Right cardiac atrium (tissue), 5 donors: ENCODE results near the gene GRK1. TPM values are rescaled to one million over a fixed set of nuclear protein-coding genes. Genes with fewer than 3 reads are reported as not detected.
"Not testable (repeated sequence)": the region's sequence is repeated elsewhere in the genome, so short reads cannot be mapped to it uniquely, and the experiment has no call there.

Source experiments
- ATAC-seq, 2 donors: fragments of 200-7000 bp; cut with Tn5 transposase; one replicate each; pipeline versions ENCODE4 v1.8.0 to v1.9.1; 2020; ENCODE audit warnings: moderate library complexity in 2 of 2, mild to moderate bottlenecking in 1 of 2
- DNase-seq, 3 donors: peaks; one replicate each; pipeline ENCODE4 v3.0.0-alpha.2; 2020
- H3K27ac ChIP-seq: one replicate; pipeline ENCODE4 v1.5.1; 2013; ENCODE audit warnings: mild to moderate bottlenecking, low read length, control low read depth, moderate library complexity
- H3K27me3 ChIP-seq: one replicate; pipeline ENCODE4 v1.6.1; 2013; ENCODE audit not compliant: control insufficient read depth, insufficient read depth
- H3K4me1 ChIP-seq: one replicate; pipeline ENCODE4 v1.6.1; 2013; ENCODE audit warnings: low read length; ENCODE audit not compliant: control insufficient read depth, insufficient read depth
- H3K4me3 ChIP-seq: one replicate; pipeline ENCODE4 v1.5.1; 2013; ENCODE audit warnings: low read length, control low read depth
- H3K9me3 ChIP-seq: one replicate; pipeline ENCODE4 v1.6.1; 2013; ENCODE audit warnings: low read length; ENCODE audit not compliant: control insufficient read depth
- WGBS: extraction: QIAGEN DNeasy Blood & Tissue Kit; methylation state at CpG from one replicate; pipeline ENCODE4 v1.1.7; 2013; 5-methylcytosine and 5-hydroxymethylcytosine counted together
- intact Hi-C, 4 donors: fragments of 100-400 bp; cut with DNase I; formaldehyde crosslinking; loops; one replicate each; pipeline versions ENCODE4 v1.11.0 to v1.14.0; 2022 to 2023
- polyA plus RNA-seq: library from polyadenylated mRNA; stranded (reverse); fragments of 200-250 nt; gene quantifications from one replicate; pipeline ENCODE4 v1.2.3, GENCODE V29; 2013
- total RNA-seq, 4 donors: library from RNA; stranded (reverse); fragmentation: NEBNext Ultra II Directional; extraction: Animal tissue kit (Norgen Biotek cat#: 25700); gene quantifications; one replicate each; pipeline ENCODE4 v1.2.1, GENCODE V29; 2021
- donor health status: healthy with polysubstance abuse.
- donor health status: DM: no; HTN: yes; CAD: no.
- donor health status: DM: no; HTN: no; CAD: no.
- donor health status: DM: no; HTN: yes; CAD: no; lungs with severe emphysema.
- donor health status: DM: yes; HTN: yes; CAD: no.

GRK1 gene
- total and polyA plus RNA-seq, 5 donors, result 0.24 to 0.66 (median 0.43) TPM; not detected in 2

DNA sequence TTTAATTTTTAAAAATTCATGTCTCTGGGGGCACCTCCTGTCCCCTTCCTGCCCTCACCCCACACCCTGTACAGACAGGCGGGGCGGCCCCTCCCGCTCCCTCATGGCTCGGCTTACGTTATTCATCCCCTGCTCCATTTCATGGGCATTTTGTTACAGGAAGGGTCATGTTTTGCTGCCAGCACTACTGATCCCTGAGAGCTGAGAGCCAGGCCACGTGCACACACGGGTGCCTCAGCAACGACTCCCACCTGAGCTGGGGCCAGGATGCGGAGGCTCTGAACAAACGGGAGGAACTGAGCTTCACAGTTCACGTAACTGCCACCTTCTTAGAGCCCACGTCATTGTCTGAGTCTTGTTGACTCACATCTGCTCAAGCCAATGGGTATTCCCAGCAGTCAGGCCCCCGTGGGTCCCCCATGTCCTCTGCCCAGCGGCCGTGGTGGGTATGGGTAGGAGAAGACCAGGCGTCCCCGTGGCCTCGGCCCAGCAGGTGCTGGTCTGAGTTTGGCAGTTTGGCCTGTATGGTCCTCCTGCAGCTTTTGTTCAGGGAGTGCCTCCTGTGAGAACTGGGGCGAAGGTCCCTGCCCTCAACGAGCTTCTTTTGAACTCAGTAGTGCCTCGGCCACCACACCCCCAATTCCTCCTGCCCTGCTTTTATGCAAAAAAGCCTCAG lies 75.6 kb downstream of the GRK1 start:
- DNase-seq, result peak in 1 of 3 donors; percentile 39
- no peak overlapping the region for H3K4me3 ChIP-seq
- WGBS, result 79% methylated on average over 21 of the region's 21 CpGs
- no peaks in the 10 kb centered on the region for H3K4me1 ChIP-seq
- no peaks in the 10 kb centered on the region for H3K27me3 ChIP-seq
- no peak for ATAC-seq
- no peak overlapping the region for H3K27ac ChIP-seq
- H3K9me3 ChIP-seq, result no peaks in the 10 kb centered on the region
- intact Hi-C loops, result no loop called here

DNA sequence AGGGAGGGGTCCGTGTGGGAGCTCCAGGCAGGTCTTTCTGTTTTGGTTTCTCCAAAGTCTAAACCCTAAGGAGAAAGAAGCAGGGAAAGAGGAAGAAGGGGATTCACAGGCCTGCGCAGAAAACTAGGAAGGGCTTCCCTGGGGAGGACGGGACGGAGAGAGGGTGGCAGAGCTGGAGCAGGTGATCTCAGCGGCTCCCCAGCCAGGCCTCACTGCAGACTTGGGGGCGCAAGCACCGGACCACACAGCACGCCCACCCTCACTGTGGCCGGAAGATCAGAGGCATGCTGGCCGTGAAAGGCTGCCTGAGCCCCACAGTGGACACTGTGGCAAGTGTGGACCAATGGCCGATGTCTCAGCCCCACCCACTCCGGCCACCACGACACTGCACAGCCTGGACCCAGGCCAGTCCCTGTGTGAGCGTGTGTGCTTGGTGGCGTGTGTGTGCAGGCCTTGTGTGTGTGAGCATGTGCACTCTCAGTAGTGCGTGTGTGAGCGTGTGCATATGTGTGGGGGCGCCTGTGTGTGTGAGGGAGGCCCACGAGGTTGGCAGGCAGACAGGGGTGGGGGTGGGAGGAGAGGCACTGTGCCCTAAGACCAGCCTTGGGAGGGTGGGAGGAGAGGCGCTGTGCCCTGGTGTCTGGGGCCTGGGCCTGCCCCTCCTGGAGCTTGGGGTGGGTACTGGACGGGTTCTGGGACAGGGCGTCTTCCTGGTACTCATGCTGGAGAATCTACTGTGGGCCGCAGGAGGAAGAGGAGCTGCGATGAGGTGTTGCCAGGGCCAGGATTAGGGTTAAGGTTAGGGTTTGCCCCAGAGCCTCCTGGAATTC lies 76.6 kb downstream of the GRK1 start:
- intact Hi-C loops, result no loop called here
- Histone ChIP-seq H3K27ac (no peak overlapping the region), H3K4me1 (no peaks in the 10 kb centered on the region), H3K4me3 (no peak overlapping the region), H3K9me3 (no peaks in the 10 kb centered on the region), H3K27me3 (no peaks in the 10 kb centered on the region)
- ATAC-seq (no peak), DNase-seq (peak in 1 of 3 donors; percentile 40)
- 90% methylated on average over 24 of the region's 24 CpGs for WGBS

DNA sequence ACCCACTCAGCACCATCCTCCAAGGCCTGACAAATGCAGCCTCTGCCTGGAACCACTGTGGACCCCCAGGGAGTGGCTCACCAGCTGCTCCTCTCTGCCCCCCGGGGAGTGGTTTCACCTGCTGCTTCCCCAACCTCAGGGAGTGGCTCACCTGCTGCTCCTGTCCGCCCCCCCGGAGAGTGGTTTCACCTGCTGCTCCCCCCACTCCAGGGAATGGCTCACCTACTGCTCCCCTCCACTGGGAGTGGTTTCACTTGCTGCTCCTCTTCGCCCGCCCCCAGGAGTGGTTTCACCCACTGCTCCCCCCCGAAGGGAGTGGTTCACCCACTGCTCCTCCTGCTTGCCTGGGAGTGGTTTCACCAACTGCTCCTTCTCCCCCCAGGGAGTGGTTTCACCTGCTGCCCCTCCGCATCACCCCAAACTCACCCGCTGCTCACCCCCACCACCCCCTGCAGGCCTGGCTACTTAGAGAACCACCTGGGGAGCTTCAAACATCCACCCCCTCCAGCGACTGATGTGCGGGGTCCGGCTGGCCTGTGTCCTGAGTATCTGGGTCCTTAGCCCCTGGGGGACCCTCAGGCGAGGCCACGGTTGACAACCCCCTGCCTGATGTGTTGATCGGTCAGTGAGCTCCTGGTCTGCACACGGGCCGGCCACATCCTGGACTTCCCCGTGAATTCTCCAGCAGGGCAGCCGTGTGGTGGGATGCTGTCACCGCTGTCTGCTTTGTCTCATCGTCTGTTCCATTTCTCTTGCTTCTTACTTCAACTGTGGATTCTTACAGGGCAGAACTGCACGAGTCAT lies 77.4 kb downstream of the GRK1 start:
- Histone ChIP-seq H3K27me3 (no peaks in the 10 kb centered on the region), H3K27ac (no peak overlapping the region), H3K9me3 (no peaks in the 10 kb centered on the region), H3K4me3 (no peak overlapping the region), H3K4me1 (no peaks in the 10 kb centered on the region)
- intact Hi-C loops, result no loop called here
- no peak for ATAC-seq
- WGBS, result 82% methylated on average over 21 of the region's 21 CpGs
- DNase-seq, result peak in 1 of 3 donors; percentile 35

DNA sequence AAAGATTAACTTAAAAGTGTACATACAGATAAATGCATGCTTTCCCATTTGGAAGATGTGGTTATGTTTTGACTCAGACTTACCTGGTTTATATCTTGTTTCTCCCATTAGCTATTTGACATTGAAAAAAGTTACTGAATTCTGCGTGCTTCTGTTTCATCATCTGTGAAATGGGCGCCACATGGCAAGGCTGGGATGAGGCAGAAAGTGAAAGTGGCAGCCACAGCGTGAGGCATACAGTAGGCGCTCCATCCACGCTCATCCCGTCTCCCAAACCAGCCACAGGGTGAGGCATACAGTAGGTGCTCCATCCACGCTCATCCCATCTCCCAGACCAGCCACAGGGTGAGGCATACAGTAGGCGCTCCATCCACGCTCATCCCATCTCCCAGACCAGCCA lies 78.0 kb downstream of the GRK1 start:
- no peaks in the 10 kb centered on the region for H3K9me3 ChIP-seq
- DNase-seq (no peak), ATAC-seq (no peak)
- intact Hi-C loops, result no loop called here
- H3K4me3 ChIP-seq, result no peak overlapping the region
- WGBS, result 94% methylated on average over 8 of the region's 9 CpGs
- H3K27ac ChIP-seq, result no peak overlapping the region
- no peaks in the 10 kb centered on the region for H3K4me1 ChIP-seq
- H3K27me3 ChIP-seq, result no peaks in the 10 kb centered on the region

DNA sequence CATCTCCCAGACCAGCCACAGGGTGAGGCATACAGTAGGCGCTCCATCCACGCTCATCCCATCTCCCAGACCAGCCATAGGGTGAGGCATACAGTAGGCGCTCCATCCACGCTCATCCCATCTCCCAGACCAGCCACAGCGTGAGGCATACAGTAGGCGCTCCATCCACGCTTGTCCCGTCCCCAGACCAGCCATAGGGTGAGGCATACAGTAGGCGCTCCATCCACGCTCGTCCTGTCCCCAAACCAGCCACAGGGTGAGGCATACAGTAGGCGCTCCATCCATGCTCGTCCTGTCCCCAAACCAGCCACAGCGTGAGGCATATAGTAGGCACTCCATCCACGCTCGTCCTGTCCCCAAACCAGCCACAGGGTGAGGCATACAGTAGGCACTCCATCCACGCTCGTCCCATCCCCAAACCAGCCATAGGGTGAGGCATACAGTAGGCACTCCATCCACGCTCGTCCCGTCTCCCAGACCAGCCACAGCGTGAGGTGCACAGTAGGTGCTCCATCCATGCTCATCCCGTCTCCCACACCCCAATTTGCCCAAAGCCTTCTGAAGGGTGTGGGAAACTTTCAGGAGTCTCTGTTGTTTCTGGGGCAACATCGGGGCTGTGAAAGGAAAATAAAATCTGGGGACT lies 78.6 kb downstream of the GRK1 start:
- H3K9me3 ChIP-seq, H3K27me3 ChIP-seq, ATAC-seq, H3K4me3 ChIP-seq, intact Hi-C loops, DNase-seq, H3K27ac ChIP-seq, H3K4me1 ChIP-seq: not testable (repeated sequence)
- 94% methylated on average over 24 of the region's 24 CpGs for WGBS

DNA sequence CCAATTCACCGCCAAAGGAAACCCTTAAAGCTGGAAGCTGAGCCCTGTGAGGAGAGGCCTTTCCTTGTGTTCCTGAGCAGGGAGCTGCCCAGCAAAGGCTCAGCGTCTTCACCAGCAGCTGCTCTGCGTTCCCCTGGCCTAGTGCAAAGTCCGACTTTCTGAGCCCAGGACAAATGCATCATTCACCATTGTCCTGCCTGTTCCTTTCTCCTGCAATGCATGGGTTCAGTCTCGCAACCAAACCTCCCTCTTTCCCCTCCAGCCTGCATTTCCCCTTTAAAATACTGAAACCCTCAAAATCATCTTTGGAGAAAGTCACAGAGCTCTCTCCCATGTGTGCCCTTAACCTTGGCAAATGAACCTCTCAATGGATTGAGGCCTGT lies 79.1 kb downstream of the GRK1 start:
- 75% methylated on average over 5 of the region's 5 CpGs for WGBS

DNA sequence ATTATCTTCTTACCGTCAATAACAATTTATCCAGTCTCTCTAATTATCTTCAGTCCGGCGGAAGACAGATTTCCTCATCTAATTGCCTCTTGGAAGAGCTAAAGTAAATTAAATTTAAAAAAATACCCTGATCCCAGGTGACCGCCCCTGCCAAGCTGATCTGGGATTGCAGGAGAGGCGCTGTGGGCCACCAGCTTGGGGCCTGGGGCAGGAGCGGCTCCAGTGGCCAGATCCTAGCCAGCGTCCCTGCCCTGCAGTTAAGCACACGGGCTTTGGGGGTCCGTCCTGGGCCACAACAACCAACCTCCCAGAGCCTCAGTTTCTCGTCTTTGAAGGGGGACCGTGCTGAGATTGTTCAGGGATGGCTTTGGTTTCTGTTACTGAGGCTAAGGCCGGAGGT lies 79.7 kb downstream of the GRK1 start:
- ATAC-seq (no peak), DNase-seq (no peak)
- Histone ChIP-seq H3K9me3 (no peaks in the 10 kb centered on the region), H3K4me1 (no peaks in the 10 kb centered on the region), H3K27me3 (no peaks in the 10 kb centered on the region), H3K4me3 (no peak overlapping the region), H3K27ac (no peak overlapping the region)
- whole genome bisulfite sequencing, result 87% methylated on average over 12 of the region's 12 CpGs
- intact Hi-C loops, result no loop called here

More for the DNA sequence above, 79.1 kb downstream of the GRK1 start:
- ATAC-seq, result no peak
- no peak overlapping the region for H3K4me3 ChIP-seq
- no peaks in the 10 kb centered on the region for H3K27me3 ChIP-seq
- H3K4me1 ChIP-seq, result no peaks in the 10 kb centered on the region
- no peak overlapping the region for H3K27ac ChIP-seq
- intact Hi-C loops, result no loop called here
- H3K9me3 ChIP-seq, result no peaks in the 10 kb centered on the region
- no peak for DNase-seq

DNA sequence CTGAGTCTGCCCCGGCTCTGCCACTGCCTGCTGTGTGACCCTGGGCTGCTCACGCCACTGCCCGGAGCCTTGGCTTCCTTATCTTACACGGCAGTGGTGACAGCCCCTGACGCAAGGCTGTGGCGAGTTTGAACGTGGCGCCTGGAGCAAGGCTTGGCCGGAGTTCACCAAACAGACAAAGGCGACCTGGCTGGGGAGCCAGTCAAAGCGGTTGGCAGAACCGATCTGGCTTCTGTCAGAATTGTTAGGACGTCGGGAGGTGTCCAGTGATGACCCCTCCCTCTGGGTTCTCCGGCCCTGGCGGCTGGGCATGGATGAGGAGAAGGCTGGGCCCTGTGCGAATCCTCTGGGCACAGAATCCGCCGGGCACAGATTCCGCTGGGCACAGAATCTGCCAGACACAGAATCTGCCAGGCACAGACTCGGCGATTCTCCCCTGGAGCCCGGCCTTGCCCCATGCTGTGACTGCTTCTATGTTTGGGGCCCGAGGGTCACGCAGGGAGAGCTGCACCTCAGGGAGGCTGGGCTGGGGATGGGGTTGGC lies 80.3 kb downstream of the GRK1 start:
- H3K27ac ChIP-seq, result peak overlapping the region; percentile 74
- DNase-seq (peak; percentile 43 to 83 (median 65)), ATAC-seq (peak; percentile 69 to 76)
- intact Hi-C loops, result no loop called here
- no peak overlapping the region for H3K4me3 ChIP-seq
- H3K27me3 ChIP-seq, result no peaks in the 10 kb centered on the region
- no peaks in the 10 kb centered on the region for H3K4me1 ChIP-seq
- no peaks in the 10 kb centered on the region for H3K9me3 ChIP-seq
- 59% methylated on average over 25 of the region's 25 CpGs for WGBS

DNA sequence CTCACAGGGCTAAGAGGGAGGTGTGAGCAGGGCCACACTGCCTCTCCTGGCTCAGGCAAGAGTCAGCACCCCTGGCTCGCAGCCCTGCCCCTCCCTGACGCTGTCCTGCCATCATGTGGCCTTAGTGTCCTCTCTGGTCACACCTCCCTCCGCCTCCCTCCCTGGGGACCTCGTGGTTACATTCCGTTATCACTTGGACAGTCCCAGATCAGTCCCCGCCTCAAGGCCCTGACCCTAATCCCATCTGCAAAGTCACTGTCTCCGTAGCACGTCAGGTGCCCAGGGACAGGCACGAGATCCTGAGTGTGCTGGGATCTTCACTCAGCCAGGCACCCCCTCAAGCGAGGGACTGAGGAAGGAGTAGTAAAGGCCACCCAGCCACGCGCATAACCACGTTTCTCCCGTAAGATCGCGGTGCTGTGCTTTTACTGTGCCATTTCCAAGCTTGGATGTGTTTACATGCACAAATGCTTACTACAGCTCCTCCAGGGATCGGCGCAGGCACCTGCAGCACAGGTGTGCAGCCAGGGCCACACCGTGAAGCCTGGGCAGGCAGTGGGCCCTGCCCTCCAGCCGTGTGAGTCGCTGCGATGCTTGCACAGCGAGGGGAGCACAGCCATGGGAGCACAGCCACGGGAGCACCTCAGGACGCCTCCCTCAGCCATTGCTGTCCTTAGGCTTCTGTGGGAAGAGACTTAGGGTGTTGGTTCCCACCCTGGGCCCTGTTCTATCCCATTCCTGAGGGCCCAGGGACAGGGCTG lies 81.3 kb downstream of the GRK1 start:
- no peaks in the 10 kb centered on the region for H3K27me3 ChIP-seq
- H3K4me3 ChIP-seq, result no peak overlapping the region
- ATAC-seq (peak; percentile 84 to 90), DNase-seq (peak; percentile 67 to 91 (median 89))
- 72% methylated on average over 25 of the region's 25 CpGs for WGBS
- intact Hi-C loops, result no loop called here
- H3K9me3 ChIP-seq, result no peaks in the 10 kb centered on the region
- no peaks in the 10 kb centered on the region for H3K4me1 ChIP-seq
- peak overlapping the region; percentile 74 for H3K27ac ChIP-seq

DNA sequence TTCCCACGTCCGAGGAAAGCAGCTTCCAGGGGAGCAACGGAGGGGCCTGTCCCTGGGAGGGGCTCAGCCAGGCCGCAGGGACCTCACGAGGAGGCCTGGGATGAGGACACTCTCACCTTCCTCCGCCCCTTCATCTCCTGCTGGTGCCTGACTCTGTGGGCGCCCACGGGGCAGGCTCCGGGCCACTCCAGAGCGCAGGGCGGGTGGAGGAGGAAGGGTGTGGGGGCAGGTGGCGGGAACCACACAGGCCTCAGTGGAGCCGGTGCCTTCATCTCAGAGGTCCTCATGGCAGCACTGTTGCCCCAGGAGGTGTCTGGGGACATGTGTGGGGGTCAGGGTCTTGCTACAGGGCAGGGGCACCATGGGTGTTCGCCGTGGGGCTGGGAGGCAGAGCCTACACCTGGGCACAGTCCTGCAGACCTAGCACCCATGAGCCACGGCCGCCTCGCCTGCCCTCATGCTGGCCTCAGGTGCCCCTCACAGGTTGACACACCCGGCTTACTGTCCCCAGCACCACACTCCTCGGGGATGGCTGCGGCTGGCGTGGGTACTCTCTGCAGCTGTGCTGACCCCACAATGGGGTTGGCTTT lies 81.9 kb downstream of the GRK1 start:
- Histone ChIP-seq H3K27ac (no peak overlapping the region), H3K9me3 (no peaks in the 10 kb centered on the region), H3K4me1 (no peaks in the 10 kb centered on the region), H3K4me3 (no peak overlapping the region), H3K27me3 (no peaks in the 10 kb centered on the region)
- peak in 1 of 2 donors; percentile 11 for ATAC-seq
- intact Hi-C loops, result no loop called here
- WGBS, result 92% methylated on average over 22 of the region's 22 CpGs
- DNase-seq, result peak in 1 of 3 donors; percentile 55
